Spleen (tissue), 11 donors: ENCODE measurements around the gene ABCB8. TPM values are rescaled to one million over a fixed set of nuclear protein-coding genes. Genes with fewer than 3 reads are reported as not detected.

Experiments
- DNase-seq: peaks from one replicate; pipeline ENCODE4 v3.0.0-alpha.2; 2020
- H3K27ac ChIP-seq, 8 donors: fragments of 200-600 bp; sonication (generic) in 7 of 8; 1 replicate in 4 of 8; 2 replicates in 4 of 8; pipeline versions ENCODE4 v1.5.0 to v1.8.0; 2016 to 2021; ENCODE audit warnings: inconsistent platforms in 4 of 8, mild to moderate bottlenecking in 4 of 8, moderate library complexity in 1 of 8
- H3K27me3 ChIP-seq, 7 donors: fragments of 200-600 bp; sonication (generic) in 6 of 7; replicated peaks in 1 of 7; 1 replicate in 4 of 7; 2 replicates in 3 of 7; pipeline versions ENCODE4 v1.5.0 to v1.8.0; 2016 to 2021; ENCODE audit warnings: inconsistent platforms in 3 of 7, mild to moderate bottlenecking in 1 of 7
- H3K36me3 ChIP-seq, 6 donors: fragments of 200-600 bp; sonication (generic) in 5 of 6; 1 replicate in 4 of 6; 2 replicates in 2 of 6; pipeline versions ENCODE4 v1.5.0 to v1.8.0; 2016 to 2021; ENCODE audit warnings: inconsistent platforms in 2 of 6
- H3K4me1 ChIP-seq, 6 donors: fragments of 200-600 bp; sonication (generic) in 5 of 6; 1 replicate in 3 of 6; 2 replicates in 3 of 6; pipeline versions ENCODE4 v1.5.0 to v1.8.0; 2016 to 2021; ENCODE audit warnings: inconsistent platforms in 3 of 6
- H3K4me3 ChIP-seq, 8 donors: fragments of 200-600 bp; sonication (generic) in 7 of 8; 1 replicate in 4 of 8; 2 replicates in 4 of 8; pipeline versions ENCODE4 v1.5.0 to v1.8.0; 2016 to 2021; ENCODE audit warnings: inconsistent platforms in 4 of 8, mild to moderate bottlenecking in 4 of 8, moderate library complexity in 2 of 8
- H3K9me3 ChIP-seq, 8 donors: fragments of 200-600 bp; sonication (generic) in 7 of 8; 1 replicate in 4 of 8; 2 replicates in 4 of 8; pipeline versions ENCODE4 v1.5.0 to v1.8.0; 2016 to 2021; ENCODE audit warnings: inconsistent platforms in 4 of 8
- POLR2A ChIP-seq, 3 donors: fragments of 450-650 bp; IDR thresholded peaks; one replicate each; pipeline ENCODE4 v1.5.1; 2017; ENCODE audit warnings: antibody characterized with exemption in 3 of 3, mild to moderate bottlenecking in 1 of 3
- POLR2AphosphoS5 ChIP-seq, 3 donors: sonication (generic); formaldehyde crosslinking; IDR thresholded peaks; one replicate each; pipeline ENCODE4 v1.5.1; 2017; ENCODE audit warnings: antibody characterized with exemption in 3 of 3
- WGBS, 5 donors: extraction: QIAGEN DNeasy Blood & Tissue Kit in 3 of 5; methylation state at CpG; one replicate each; pipeline versions ENCODE4 v1.1.5 to v1.1.7; 2013 to 2018; 5-methylcytosine and 5-hydroxymethylcytosine counted together
- intact Hi-C: fragments of 100-400 bp; cut with DNase I; formaldehyde crosslinking; loops from one replicate; pipeline ENCODE4 v1.15.0; 2023; ENCODE audit warnings: low total_unique reads
- polyA plus RNA-seq, 3 donors: library from polyadenylated mRNA; stranded (reverse); fragments of 200-250 nt; gene quantifications; one replicate each; pipeline ENCODE4 v1.2.1, GENCODE V29; 2013
- total RNA-seq, 7 donors: library from RNA; depleted of rRNA in 3 of 7; stranded (reverse); fragments of >200 nt in 3 of 7; fragmentation: NEBNext Ultra II Directional in 4 of 7; extraction: Animal tissue kit (Norgen Biotek cat#: 25700) in 4 of 7; gene quantifications; one replicate each; pipeline versions ENCODE4 v1.1.0 to v1.2.1, GENCODE V29; 2016 to 2021
- TF ChIP-seq, protein P1 (sequence below), 11 experiments: fragments of 200-600 bp in 7 of 11; fragments of 450-650 bp in 4 of 11; sonication (generic) in 4 of 11; IDR thresholded peaks in 8 of 11; conservative IDR thresholded peaks in 3 of 11; 1 replicate in 7 of 11; 2 replicates in 4 of 11; pipeline versions ENCODE4 v1.4.0 to v1.8.0; 2016 to 2021; ENCODE audit warnings: antibody characterized with exemption in 11 of 11, inconsistent platforms in 4 of 11, mild to moderate bottlenecking in 1 of 11
- donor health status: healthy with polysubstance abuse.
- donor health status: DM: no; HTN: no; CAD: no; lungs with moderate emphysema.
- donor health status: DM: no; HTN: no; CAD: no.
- donor health status: Bipolar disorder and iron deficiency.
- donor health status: healthy.
- donor health status: DM: no; HTN: no; CAD: no.
- donor health status: DM: yes; HTN: yes; CAD: no.

Gene ABCB8
- total and polyA plus RNA-seq, 10 donors: 12.9 to 42.6 (median 26.4) TPM

DNA sequence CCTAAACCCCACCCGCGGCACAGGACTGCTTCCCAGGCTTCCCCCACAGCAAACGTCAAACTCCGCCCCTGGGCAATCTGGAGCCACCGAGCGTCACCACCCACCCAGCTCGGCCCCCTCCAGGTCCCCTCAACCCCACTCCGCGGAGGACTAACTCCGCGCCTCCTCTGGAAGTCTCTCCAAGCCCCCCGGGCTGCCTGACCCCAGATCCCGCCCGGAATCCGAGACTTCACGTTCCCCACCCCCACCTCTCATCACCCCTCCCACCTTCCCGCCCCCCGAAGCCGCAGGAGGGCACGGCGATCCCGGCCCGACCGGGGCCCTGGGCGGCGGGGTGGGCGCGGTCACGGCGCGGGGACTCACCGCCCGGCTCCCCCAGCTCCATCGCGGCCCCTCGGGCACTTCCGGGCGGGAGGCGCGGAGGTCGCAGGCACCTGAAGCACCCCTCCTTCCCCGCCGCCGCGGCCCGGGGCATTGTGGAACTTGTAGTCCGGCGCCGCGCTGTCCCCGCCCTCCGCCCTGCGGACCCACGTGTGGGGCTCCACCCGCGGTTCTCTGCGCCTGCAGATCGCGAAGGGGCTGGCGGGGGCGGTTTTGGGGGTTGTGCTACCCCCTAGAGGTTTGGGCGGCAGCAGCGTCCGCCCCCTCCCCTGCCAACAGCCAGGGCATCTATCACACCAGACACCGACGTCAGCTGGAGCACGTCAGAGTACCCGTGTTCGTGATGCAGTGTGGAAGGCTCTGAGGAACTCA is 55.0 kb downstream of the ABCB8 start, which contains the start of gene TMUB1:
TMUB1 (minus strand) TSS at position 423 of the 753 bp plus-strand sequence. CDS start 930 bp downstream, outside the sequence.
- H3K4me3 ChIP-seq: peak within 1 kb of the TSS; percentile 67 to 98 (median 82)
- TF ChIP-seq POLR2AphosphoS5 (IDR thresholded peaks at IDR 0.05) (peak; percentile 74 to 88 (median 82)), POLR2A (IDR thresholded peaks at IDR 0.05) (no peak)
- TF ChIP-seq, protein P1, sequence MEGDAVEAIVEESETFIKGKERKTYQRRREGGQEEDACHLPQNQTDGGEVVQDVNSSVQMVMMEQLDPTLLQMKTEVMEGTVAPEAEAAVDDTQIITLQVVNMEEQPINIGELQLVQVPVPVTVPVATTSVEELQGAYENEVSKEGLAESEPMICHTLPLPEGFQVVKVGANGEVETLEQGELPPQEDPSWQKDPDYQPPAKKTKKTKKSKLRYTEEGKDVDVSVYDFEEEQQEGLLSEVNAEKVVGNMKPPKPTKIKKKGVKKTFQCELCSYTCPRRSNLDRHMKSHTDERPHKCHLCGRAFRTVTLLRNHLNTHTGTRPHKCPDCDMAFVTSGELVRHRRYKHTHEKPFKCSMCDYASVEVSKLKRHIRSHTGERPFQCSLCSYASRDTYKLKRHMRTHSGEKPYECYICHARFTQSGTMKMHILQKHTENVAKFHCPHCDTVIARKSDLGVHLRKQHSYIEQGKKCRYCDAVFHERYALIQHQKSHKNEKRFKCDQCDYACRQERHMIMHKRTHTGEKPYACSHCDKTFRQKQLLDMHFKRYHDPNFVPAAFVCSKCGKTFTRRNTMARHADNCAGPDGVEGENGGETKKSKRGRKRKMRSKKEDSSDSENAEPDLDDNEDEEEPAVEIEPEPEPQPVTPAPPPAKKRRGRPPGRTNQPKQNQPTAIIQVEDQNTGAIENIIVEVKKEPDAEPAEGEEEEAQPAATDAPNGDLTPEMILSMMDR (IDR thresholded peaks at IDR 0.05 in 8 of 11, conservative IDR thresholded peaks at IDR 0.05 in 3 of 11): peak in 3 of 11 experiments; percentile 5 to 32 (median 17)
- no peaks in the 10 kb centered on the region for H3K9me3 ChIP-seq
- H3K4me1 ChIP-seq: peaks cover 52 to 86% (median 74%) of the 10 kb centered on the region in 6 donors
- DNase-seq: peak; percentile 97
- H3K27ac ChIP-seq: peak within 1 kb of the TSS; percentile 91 to 97 (median 94)
- WGBS, 5 donors: 1% methylated on average over 31 to 69 of the region's 69 CpGs
- H3K27me3 ChIP-seq: peaks cover 0 to 26% (median 0%) of the 10 kb centered on the region in 7 donors
- intact Hi-C loops: no loop called here
- H3K36me3 ChIP-seq: peaks cover 0 to 25% (median 0%) of the 10 kb centered on the region in 6 donors

DNA sequence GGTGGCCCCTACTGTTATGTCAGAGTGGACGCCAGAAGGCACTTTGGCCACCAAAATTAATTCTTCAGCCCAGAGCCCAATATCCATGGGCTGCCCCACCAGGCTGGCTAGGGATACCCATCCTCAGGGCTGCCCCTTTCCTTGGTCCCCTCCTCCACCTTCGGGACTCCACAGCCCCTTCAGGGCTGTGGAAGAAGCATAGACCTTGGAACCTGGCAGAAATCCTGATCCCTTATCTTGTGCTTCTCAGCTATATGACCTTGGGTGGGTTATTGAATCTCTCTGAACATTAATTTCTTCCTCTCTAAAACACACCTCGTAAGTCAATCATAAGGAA is 55.5 kb downstream of the ABCB8 start:
- WGBS, 5 donors: 20 to 31% (median 25%) methylated on average over 3 of the region's 3 CpGs
- Histone ChIP-seq H3K4me3 (peak overlapping the region in 7 of 8 donors; percentile 67 to 98 (median 77)), H3K27ac (peak overlapping the region in 6 of 8 donors; percentile 92 to 97 (median 94)), H3K9me3 (no peaks in the 10 kb centered on the region), H3K4me1 (peaks cover 55 to 86% (median 74%) of the 10 kb centered on the region in 6 donors), H3K36me3 (peaks cover 0 to 20% (median 0%) of the 10 kb centered on the region in 6 donors), H3K27me3 (peaks cover 0 to 30% (median 0%) of the 10 kb centered on the region in 7 donors)
- DNase-seq: no peak
- intact Hi-C loops: no loop called here
- TF ChIP-seq, protein P1 (IDR thresholded peaks at IDR 0.05 in 8 of 11, conservative IDR thresholded peaks at IDR 0.05 in 3 of 11): no peak
- no peak for TF ChIP-seq POLR2A (IDR thresholded peaks at IDR 0.05)
- no peak for TF ChIP-seq POLR2AphosphoS5 (IDR thresholded peaks at IDR 0.05)

DNA sequence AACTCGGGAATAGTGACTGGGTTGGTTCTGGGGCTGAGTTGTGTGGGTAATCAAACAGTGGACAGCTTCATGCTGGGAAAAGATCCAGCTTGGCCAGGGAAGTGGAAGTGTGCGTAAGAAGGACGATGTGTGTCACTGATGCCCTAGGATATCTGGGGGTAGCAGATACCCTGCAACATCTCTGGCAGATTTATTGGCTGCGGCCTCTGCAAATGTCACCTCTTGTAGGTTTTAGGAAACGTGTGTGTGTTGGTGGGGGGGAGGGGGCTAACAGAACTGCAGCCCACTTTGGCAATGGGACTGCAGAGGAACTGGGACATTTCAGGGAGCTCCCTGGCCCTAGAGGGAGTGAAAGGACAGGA is 57.1 kb downstream of the ABCB8 start:
- DNase-seq: no peak
- peaks cover 0 to 12% (median 0%) of the 10 kb centered on the region in 6 donors for H3K36me3 ChIP-seq
- peaks cover 0 to 30% (median 0%) of the 10 kb centered on the region in 7 donors for H3K27me3 ChIP-seq
- intact Hi-C loops: no loop called here
- H3K4me1 ChIP-seq: peaks cover 53 to 86% (median 75%) of the 10 kb centered on the region in 6 donors
- no peak for TF ChIP-seq POLR2A (IDR thresholded peaks at IDR 0.05)
- peak overlapping the region in 2 of 8 donors; percentile 81 to 94 for H3K4me3 ChIP-seq
- H3K9me3 ChIP-seq: no peaks in the 10 kb centered on the region
- H3K27ac ChIP-seq: peak overlapping the region; percentile 59 to 88 (median 80)
- WGBS, 5 donors: 44 to 55% (median 47%) methylated on average over 5 of the region's 5 CpGs

- peak; percentile 89 to 92 (median 90) for TF ChIP-seq POLR2AphosphoS5 (IDR thresholded peaks at IDR 0.05)
- peak in 2 of 3 donors; percentile 43 to 57 for TF ChIP-seq POLR2A (IDR thresholded peaks at IDR 0.05)
- TF ChIP-seq, protein P1 (IDR thresholded peaks at IDR 0.05 in 8 of 11, conservative IDR thresholded peaks at IDR 0.05 in 3 of 11): no peak
- intact Hi-C loops: no loop called here
- H3K27ac ChIP-seq: peak within 1 kb of the TSS; percentile 59 to 88 (median 86)
- DNase-seq: peak; percentile 95
- no peaks in the 10 kb centered on the region for H3K9me3 ChIP-seq
- WGBS, 5 donors: 0 to 3% (median 1%) methylated on average over 8 to 83 of the region's 84 CpGs
- peaks cover 0 to 30% (median 0%) of the 10 kb centered on the region in 7 donors for H3K27me3 ChIP-seq
- peaks cover 0 to 12% (median 0%) of the 10 kb centered on the region in 6 donors for H3K36me3 ChIP-seq
- H3K4me1 ChIP-seq: peaks cover 53 to 86% (median 76%) of the 10 kb centered on the region in 6 donors
- peak within 1 kb of the TSS; percentile 65 to 94 (median 72) for H3K4me3 ChIP-seq
Measured at GRCh38 chr7:151085691-151086620, 57.7 kb downstream of the ABCB8 start, which contains the start of gene AGAP3. Gene AGAP3 (plus strand): TSS chr7:151086475. CDS start chr7:151086742, 267 bp downstream.
